ENCODE data around the gene KIRREL3.
A peak's percentile ranks its signal among the peaks of the same experiment; 100 is the strongest.

Gene KIRREL3

GRCh38 chr11:126660761-126661425 lies 339.7 kb downstream of the KIRREL3 start:
- no peak for TF ChIP-seq POLR2A (IDR thresholded peaks at IDR 0.05; ENCODE audit: low read depth, low read length)
- FAIRE-seq (no peak), DNase-seq (ENCODE audit: insufficient read length, low spot score) (no peak)

GRCh38 chr11:126660321-126660720 lies 340.2 kb downstream of the KIRREL3 start:
- FAIRE-seq (no peak), DNase-seq (ENCODE audit: insufficient read length, low spot score) (no peak)
- no peak for TF ChIP-seq POLR2A (IDR thresholded peaks at IDR 0.05; ENCODE audit: low read depth, low read length)

- TF ChIP-seq POLR2A (IDR thresholded peaks at IDR 0.05; ENCODE audit: low read depth, low read length) = no peak
- DNase-seq (ENCODE audit: insufficient read length, low spot score) (no peak), FAIRE-seq (no peak)
Measured at GRCh38 chr11:126658306-126659056, 342.1 kb downstream of the KIRREL3 start.

GRCh38 chr11:126655807-126656128 lies 344.8 kb downstream of the KIRREL3 start:
- DNase-seq (ENCODE audit: insufficient read length, low spot score) (no peak), FAIRE-seq (no peak)
- no peak for TF ChIP-seq POLR2A (IDR thresholded peaks at IDR 0.05; ENCODE audit: low read depth, low read length)

GRCh38 chr11:126654886-126655806 lies 345.4 kb downstream of the KIRREL3 start:
- DNase-seq (ENCODE audit: insufficient read length, low spot score) (no peak), FAIRE-seq (no peak)

GRCh38 chr11:126653040-126653439 lies 347.5 kb downstream of the KIRREL3 start:
- no peak for DNase-seq (ENCODE audit: insufficient read length, low spot score)
- no peak for FAIRE-seq

More at GRCh38 chr11:126654886-126655806, 345.4 kb downstream of the KIRREL3 start:
- no peak for TF ChIP-seq POLR2A (IDR thresholded peaks at IDR 0.05; ENCODE audit: low read depth, low read length)

GRCh38 chr11:126647735-126648134 lies 352.8 kb downstream of the KIRREL3 start:
- TF ChIP-seq POLR2A (IDR thresholded peaks at IDR 0.05; ENCODE audit: low read depth, low read length) = no peak
- peak; percentile 48 for DNase-seq (ENCODE audit: insufficient read length, low spot score)
- peak; percentile 94 for FAIRE-seq

More at GRCh38 chr11:126653040-126653439, 347.5 kb downstream of the KIRREL3 start:
- TF ChIP-seq POLR2A (IDR thresholded peaks at IDR 0.05; ENCODE audit: low read depth, low read length) = no peak

- DNase-seq (ENCODE audit: insufficient read length, low spot score) = peak; percentile 4
- no peak for TF ChIP-seq POLR2A (IDR thresholded peaks at IDR 0.05; ENCODE audit: low read depth, low read length)
- no peak for FAIRE-seq
Measured at GRCh38 chr11:126646701-126647557, 353.6 kb downstream of the KIRREL3 start.

- FAIRE-seq = no peak
- DNase-seq (ENCODE audit: insufficient read length, low spot score) = peak; percentile 14
- no peak for TF ChIP-seq POLR2A (IDR thresholded peaks at IDR 0.05; ENCODE audit: low read depth, low read length)
Measured at GRCh38 chr11:126645186-126645585, 355.4 kb downstream of the KIRREL3 start.

- no peak for DNase-seq (ENCODE audit: insufficient read length, low spot score)
- no peak for TF ChIP-seq POLR2A (IDR thresholded peaks at IDR 0.05; ENCODE audit: low read depth, low read length)
- FAIRE-seq = no peak
Measured at GRCh38 chr11:126640186-126640585, 360.4 kb downstream of the KIRREL3 start.

GRCh38 chr11:126639692-126640091 lies 360.9 kb downstream of the KIRREL3 start:
- no peak for FAIRE-seq
- no peak for TF ChIP-seq POLR2A (IDR thresholded peaks at IDR 0.05; ENCODE audit: low read depth, low read length)
- DNase-seq (ENCODE audit: insufficient read length, low spot score) = no peak

- TF ChIP-seq POLR2A (IDR thresholded peaks at IDR 0.05; ENCODE audit: low read depth, low read length) = no peak
- no peak for FAIRE-seq
- no peak for DNase-seq (ENCODE audit: insufficient read length, low spot score)
Measured at GRCh38 chr11:126638648-126639047, 361.9 kb downstream of the KIRREL3 start.

- no peak for TF ChIP-seq POLR2A (IDR thresholded peaks at IDR 0.05; ENCODE audit: low read depth, low read length)
- FAIRE-seq = peak; percentile 77
- DNase-seq (ENCODE audit: insufficient read length, low spot score) = no peak
Measured at GRCh38 chr11:126637795-126638175, 362.8 kb downstream of the KIRREL3 start.
